A673 (cell line): ENCODE data around the gene CCDC69. TPM values are rescaled to one million over a fixed set of nuclear protein-coding genes. Genes with fewer than 3 reads are reported as not detected.

Source experiments
- BruUV-seq: library from RNA; stranded (reverse); fragments of 400-500 nt; replicated peaks from 2 replicates; lab custom pipeline; 2021; lab: Mats Ljungman, UMichigan
- CTCF ChIA-PET: fragments of 300-600 bp; sonication (Branson Sonifier 250); formaldehyde crosslinking; loops from one replicate; lab custom pipeline; 2022; ENCODE audit warnings: antibody characterized with exemption; lab: Charles Lee
- POLR2A ChIA-PET: fragments of 300-600 bp; sonication (Branson Sonifier 250); formaldehyde crosslinking; loops from one replicate; lab custom pipeline; 2022; ENCODE audit warnings: antibody characterized with exemption; ENCODE audit not compliant: low non-redundant PET; lab: Charles Lee
- DNase-seq: peaks from one replicate; pipeline ENCODE4 v3.0.0-alpha.2; 2015; ENCODE audit warnings: low spot score
- H3K27ac ChIP-seq: fragments of 200-600 bp; sonication (generic); 2 replicates; pipeline ENCODE4 v1.5.1; 2016; ENCODE audit warnings: mixed run types, low read depth, mild to moderate bottlenecking, mixed read lengths, antibody characterized with exemption, low read length; ENCODE audit not compliant: poor library complexity, severe bottlenecking
- H3K27me3 ChIP-seq: fragments of 200-600 bp; sonication (generic); replicated peaks from 2 replicates; pipeline ENCODE4 v1.6.1; 2017; ENCODE audit warnings: mixed run types, low read depth, mild to moderate bottlenecking, mixed read lengths, antibody characterized with exemption, low read length; ENCODE audit not compliant: insufficient read depth, poor library complexity
- H3K36me3 ChIP-seq: fragments of 200-600 bp; sonication (generic); 2 replicates; pipeline ENCODE4 v1.6.1; 2016; ENCODE audit warnings: mixed run types, mild to moderate bottlenecking, mixed read lengths, antibody characterized with exemption, low read length; ENCODE audit not compliant: insufficient read depth, poor library complexity, severe bottlenecking
- H3K4me1 ChIP-seq: fragments of 200-600 bp; sonication (generic); 2 replicates; pipeline ENCODE4 v1.6.1; 2017; ENCODE audit warnings: mixed run types, mild to moderate bottlenecking, mixed read lengths, antibody characterized with exemption, low read length; ENCODE audit not compliant: insufficient read depth, poor library complexity, severe bottlenecking
- H3K4me3 ChIP-seq: fragments of 200-600 bp; sonication (generic); 2 replicates; pipeline ENCODE4 v1.5.1; 2016; ENCODE audit warnings: low read depth, mixed run types, mild to moderate bottlenecking, mixed read lengths, low read length; ENCODE audit not compliant: poor library complexity, severe bottlenecking
- H3K9me3 ChIP-seq: fragments of 200-600 bp; sonication (generic); 2 replicates; pipeline ENCODE4 v1.6.1; 2016; ENCODE audit warnings: mixed run types, low read depth, mild to moderate bottlenecking, mixed read lengths, antibody characterized with exemption, low read length; ENCODE audit not compliant: poor library complexity, severe bottlenecking
- EZH2 ChIP-seq: fragments of 200-600 bp; sonication (generic); IDR thresholded peaks from 2 replicates; pipeline ENCODE4 v1.6.1; 2017; ENCODE audit warnings: borderline replicate concordance, low read depth, mild to moderate bottlenecking, mixed read lengths, antibody characterized with exemption, low read length; ENCODE audit not compliant: poor library complexity, severe bottlenecking
- intact Hi-C: fragments of 100-400 bp; cut with micrococcal nuclease; formaldehyde crosslinking; loops from one replicate; pipeline ENCODE4 v1.10.0; 2022; ENCODE audit not compliant: unreplicated experiment
- total RNA-seq: library from RNA; stranded (reverse); gene quantifications from 2 replicates; pipeline ENCODE4 v1.2.3, GENCODE V29; 2021
- TF ChIP-seq, protein P1 (sequence below): fragments of 300-800, 200-600 bp; sonication (generic); conservative IDR thresholded peaks from 2 replicates; pipeline ENCODE4 v1.5.1; 2017; ENCODE audit warnings: low read depth, mild to moderate bottlenecking, antibody characterized with exemption, low read length, moderate library complexity, mixed read lengths

Gene CCDC69
- total RNA-seq, 1 experiment from 2014 or later, result not detected

DNA sequence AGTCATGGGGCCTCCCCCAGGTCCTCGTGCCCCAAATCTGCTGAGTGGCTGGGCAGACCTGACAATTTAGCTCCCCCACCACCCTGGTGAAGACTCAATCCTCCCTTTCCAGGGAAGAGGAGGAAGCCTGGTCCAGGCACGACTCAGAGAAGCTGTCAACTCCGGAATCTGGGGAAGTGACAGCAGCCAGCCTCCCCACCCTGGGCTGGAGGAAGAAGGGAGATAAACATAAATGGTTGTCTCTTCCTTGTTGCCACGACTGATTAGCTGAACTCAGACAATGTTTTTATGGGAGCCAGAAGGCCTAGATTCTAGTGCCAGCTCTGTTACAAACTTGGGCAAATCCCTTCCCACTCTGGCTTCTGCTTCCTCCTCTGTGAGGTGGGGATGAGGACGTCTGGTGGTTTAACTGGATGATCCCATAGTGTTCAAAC, 15.4 kb downstream of the CCDC69 start:
- BruUV-seq, result no TSS peak
- POLR2A ChIA-PET, result no interaction called here
- H3K36me3 ChIP-seq, result no peaks in the 10 kb centered on the region
- H3K4me1 ChIP-seq, result no peaks in the 10 kb centered on the region
- intact Hi-C loops, result no loop called here
- H3K27ac ChIP-seq, result no peak overlapping the region
- CTCF ChIA-PET, result no interaction called here
- no peak overlapping the region for H3K4me3 ChIP-seq
- TF ChIP-seq, protein P1, sequence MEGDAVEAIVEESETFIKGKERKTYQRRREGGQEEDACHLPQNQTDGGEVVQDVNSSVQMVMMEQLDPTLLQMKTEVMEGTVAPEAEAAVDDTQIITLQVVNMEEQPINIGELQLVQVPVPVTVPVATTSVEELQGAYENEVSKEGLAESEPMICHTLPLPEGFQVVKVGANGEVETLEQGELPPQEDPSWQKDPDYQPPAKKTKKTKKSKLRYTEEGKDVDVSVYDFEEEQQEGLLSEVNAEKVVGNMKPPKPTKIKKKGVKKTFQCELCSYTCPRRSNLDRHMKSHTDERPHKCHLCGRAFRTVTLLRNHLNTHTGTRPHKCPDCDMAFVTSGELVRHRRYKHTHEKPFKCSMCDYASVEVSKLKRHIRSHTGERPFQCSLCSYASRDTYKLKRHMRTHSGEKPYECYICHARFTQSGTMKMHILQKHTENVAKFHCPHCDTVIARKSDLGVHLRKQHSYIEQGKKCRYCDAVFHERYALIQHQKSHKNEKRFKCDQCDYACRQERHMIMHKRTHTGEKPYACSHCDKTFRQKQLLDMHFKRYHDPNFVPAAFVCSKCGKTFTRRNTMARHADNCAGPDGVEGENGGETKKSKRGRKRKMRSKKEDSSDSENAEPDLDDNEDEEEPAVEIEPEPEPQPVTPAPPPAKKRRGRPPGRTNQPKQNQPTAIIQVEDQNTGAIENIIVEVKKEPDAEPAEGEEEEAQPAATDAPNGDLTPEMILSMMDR, result no peak
- TF ChIP-seq EZH2, result no peak
- no peaks in the 10 kb centered on the region for H3K9me3 ChIP-seq
- no peaks in the 10 kb centered on the region for H3K27me3 ChIP-seq
- DNase-seq, result no peak

DNA sequence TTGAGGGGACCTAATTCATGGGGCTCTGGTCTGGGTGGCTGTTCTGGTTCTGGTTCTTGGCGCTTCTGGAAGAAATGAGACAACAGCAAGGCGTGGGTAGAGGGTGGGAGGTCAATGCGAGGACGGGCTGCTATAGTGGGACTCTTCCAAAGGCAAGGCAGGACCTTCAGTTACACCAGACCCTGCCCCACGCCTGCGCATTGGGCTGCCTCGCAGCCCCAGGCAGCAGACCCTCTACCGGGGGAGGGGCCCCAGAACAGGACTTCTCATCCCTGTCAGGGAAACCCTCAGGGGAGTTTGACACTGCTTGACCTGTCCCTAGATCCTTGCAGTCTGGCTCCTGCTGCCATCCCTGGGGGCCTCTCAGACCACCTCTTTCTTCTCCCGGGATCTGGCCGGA, 18.5 kb downstream of the CCDC69 start:
- intact Hi-C loops, result no loop called here
- CTCF ChIA-PET, result no interaction called here
- POLR2A ChIA-PET, result no interaction called here
- TF ChIP-seq, protein P1, result no peak
- no peaks in the 10 kb centered on the region for H3K9me3 ChIP-seq
- H3K27me3 ChIP-seq, result no peaks in the 10 kb centered on the region
- no peaks in the 10 kb centered on the region for H3K36me3 ChIP-seq
- no TSS peak for BruUV-seq
- H3K27ac ChIP-seq, result no peak overlapping the region
- no peaks in the 10 kb centered on the region for H3K4me1 ChIP-seq
- no peak overlapping the region for H3K4me3 ChIP-seq
- DNase-seq, result no peak

DNA sequence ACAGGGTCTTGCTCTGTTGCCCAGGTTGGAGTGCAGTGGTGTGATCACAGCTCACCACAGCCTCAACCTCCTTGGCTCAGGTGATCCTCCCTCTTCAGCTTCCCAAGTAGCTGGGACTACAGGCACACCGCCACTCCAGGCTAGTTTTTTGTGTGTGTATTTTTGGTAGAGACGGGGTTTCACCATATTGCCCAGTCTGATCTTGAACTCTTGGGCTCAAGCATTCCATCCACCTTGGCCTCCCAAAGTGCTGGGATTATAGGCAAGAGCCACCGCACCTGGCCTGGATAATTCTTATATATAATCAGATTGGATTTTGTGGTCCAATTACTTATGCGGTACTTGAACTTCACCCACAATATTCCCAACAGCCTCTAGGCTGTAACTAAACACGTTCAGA, 19.8 kb downstream of the CCDC69 start:
- POLR2A ChIA-PET, result no interaction called here
- CTCF ChIA-PET, result no interaction called here
- intact Hi-C loops, result no loop called here
- TF ChIP-seq, protein P1, result no peak
- no peak for TF ChIP-seq EZH2
- Histone ChIP-seq H3K27ac (no peak overlapping the region), H3K27me3 (no peaks in the 10 kb centered on the region), H3K4me3 (no peak overlapping the region), H3K4me1 (no peaks in the 10 kb centered on the region), H3K36me3 (no peaks in the 10 kb centered on the region), H3K9me3 (no peaks in the 10 kb centered on the region)
- BruUV-seq, result no TSS peak
- no peak for DNase-seq
